GM10248 (cell line): ENCODE measurements around the gene EDEM2.

Source experiments
- CTCF ChIA-PET: fragments of 300-600 bp; sonication (Branson Sonifier 250); formaldehyde crosslinking; extraction: SDS; loops from one replicate; lab custom pipeline; 2021; ENCODE audit warnings: antibody characterized with exemption; lab: Yijun Ruan, JAX
- POLR2A ChIA-PET: fragments of 350-650 bp; sonication (Branson Sonifier 250); formaldehyde crosslinking; extraction: SDS; loops from one replicate; lab custom pipeline; 2020; ENCODE audit warnings: antibody characterized with exemption; lab: Yijun Ruan, JAX
- DNase-seq: peaks from one replicate; pipeline ENCODE4 v3.0.0; 2012; ENCODE audit errors: extremely low spot score
- TF ChIP-seq, protein P1 (sequence below): IDR thresholded peaks from 2 replicates; pipeline ENCODE4 v1.5.1; 2012; ENCODE audit warnings: mild to moderate bottlenecking, low read depth; ENCODE audit errors: extremely low read depth, missing control alignments, control extremely low read depth

EDEM2 gene

DNA sequence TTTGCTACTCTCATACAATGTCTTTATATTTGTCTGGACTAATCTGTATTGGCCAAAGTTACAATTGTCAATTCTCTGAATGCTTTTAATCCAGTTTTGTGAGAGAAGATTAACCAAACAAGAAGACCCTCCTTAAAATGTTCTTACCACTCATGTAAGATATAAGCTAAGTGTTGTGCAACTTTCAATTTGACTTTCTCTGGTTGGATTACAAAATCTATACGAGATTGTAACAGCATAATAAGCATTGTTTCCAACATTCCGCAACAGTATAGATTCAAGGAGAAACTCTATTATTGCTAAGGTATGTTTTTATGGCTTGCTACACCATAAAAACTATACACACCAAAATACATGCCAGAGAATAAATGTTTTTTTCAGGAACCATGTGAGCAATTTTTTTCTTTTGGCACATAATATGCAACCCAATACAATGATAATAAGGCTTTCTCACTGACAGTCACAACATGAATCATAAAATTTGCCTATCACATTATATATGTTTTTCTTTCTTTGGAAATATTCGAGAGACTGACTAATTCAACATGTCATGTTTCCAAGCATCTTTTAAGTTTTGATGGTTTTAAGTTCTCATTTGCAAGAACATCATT is 42.3 kb downstream of the EDEM2 start:
- POLR2A ChIA-PET = no interaction called here
- DNase-seq = no peak
- CTCF ChIA-PET = interaction anchor here (0.6 to 1.3 kb wide), 2 partner anchors 9 to 10 kb away, joined by 3 to 9 read pairs; no protein-coding TSS in a partner anchor

DNA sequence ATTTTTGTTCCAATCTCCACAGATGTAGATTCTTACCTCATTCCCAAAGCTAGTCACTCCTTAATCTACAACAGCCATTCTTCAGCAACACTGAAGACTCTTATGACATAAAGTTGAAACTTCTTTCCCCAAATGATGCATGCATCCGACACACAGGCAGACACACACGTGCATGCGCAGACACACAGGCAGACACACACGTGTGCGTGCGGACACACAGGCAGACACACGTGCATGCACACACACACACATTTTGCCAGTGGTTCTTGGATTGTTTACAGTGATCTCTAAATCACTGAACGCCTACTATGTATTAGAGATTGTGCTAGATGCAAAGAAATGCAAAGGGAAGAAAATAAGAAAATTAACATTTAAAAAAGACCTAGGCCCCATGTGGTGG is 45.5 kb downstream of the EDEM2 start:
- DNase-seq = no peak
- TF ChIP-seq, protein P1, sequence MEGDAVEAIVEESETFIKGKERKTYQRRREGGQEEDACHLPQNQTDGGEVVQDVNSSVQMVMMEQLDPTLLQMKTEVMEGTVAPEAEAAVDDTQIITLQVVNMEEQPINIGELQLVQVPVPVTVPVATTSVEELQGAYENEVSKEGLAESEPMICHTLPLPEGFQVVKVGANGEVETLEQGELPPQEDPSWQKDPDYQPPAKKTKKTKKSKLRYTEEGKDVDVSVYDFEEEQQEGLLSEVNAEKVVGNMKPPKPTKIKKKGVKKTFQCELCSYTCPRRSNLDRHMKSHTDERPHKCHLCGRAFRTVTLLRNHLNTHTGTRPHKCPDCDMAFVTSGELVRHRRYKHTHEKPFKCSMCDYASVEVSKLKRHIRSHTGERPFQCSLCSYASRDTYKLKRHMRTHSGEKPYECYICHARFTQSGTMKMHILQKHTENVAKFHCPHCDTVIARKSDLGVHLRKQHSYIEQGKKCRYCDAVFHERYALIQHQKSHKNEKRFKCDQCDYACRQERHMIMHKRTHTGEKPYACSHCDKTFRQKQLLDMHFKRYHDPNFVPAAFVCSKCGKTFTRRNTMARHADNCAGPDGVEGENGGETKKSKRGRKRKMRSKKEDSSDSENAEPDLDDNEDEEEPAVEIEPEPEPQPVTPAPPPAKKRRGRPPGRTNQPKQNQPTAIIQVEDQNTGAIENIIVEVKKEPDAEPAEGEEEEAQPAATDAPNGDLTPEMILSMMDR = no peak
- ChIA-PET POLR2A (no interaction called here), CTCF (interaction anchor here (1.4 to 2.9 kb wide), 2 partner anchors 9 to 17 kb away, joined by 5 to 8 read pairs; partner anchors contain the start of gene TRPC4AP)

More for the DNA sequence above, 42.3 kb downstream of the EDEM2 start:
- TF ChIP-seq, protein P1 = no peak

GRCh38 chr20:35093267-35093884 is 53.8 kb downstream of the EDEM2 start:
- TF ChIP-seq, protein P1 = no peak
- no peak for DNase-seq
- CTCF ChIA-PET = interaction anchor here (1.2 to 5.8 kb wide), 11 partner anchors 9 to 918 kb away, joined by 3 to 38 read pairs (median 5); partner anchors contain the start of gene EDEM2
- POLR2A ChIA-PET = interaction anchor here (1.5 kb wide), 1 partner anchor 217 kb away, joined by 5 read pairs; no protein-coding TSS in a partner anchor

DNA sequence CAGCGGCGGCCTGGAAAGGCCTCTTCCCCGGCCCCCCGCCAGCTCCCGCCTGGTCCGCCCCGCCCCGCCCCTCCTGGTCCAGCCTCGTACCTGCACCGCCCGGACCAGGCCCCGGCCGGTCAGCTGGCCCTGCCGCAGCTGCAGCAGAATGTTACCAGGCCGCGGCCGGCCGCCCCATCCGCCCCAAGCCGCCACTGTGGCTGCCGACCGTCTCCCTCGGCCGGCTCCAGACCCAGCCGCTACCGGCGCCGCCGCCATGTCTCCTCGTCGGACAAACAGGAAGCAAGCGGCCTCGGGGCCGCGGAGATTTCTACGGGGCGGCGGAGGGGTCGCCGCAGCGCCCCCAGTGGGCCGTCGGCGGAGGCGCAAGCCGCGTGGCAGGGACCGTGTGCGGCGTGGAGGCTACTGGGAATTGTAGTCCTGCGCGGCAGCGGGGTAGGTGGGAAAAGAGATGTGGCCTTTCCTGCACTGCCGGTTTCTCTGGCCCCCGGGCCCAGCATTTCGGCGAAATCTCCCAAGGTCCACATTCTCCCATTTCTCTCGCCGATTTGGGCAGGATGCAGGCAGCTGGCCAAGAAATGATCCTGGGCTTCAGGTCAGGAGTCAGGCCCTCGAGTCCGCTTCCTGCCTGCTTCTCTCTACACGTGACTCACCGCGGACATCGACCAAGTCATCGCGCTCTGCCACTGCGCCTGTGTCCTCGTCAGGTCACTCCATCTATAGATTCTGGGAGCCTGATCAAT is 54.4 kb downstream of the EDEM2 start, which contains the start of gene TRPC4AP:
TRPC4AP (minus strand) TSS at position 284 of the 743 bp plus-strand sequence; CDS start at position 258, 26 bp downstream.
- POLR2A ChIA-PET = interaction anchor here (1.0 to 1.5 kb wide), 2 partner anchors 191 to 217 kb away, joined by 4 to 5 read pairs; no protein-coding TSS in a partner anchor
- CTCF ChIA-PET = interaction anchor here (0.7 to 3.2 kb wide), 17 partner anchors 9 to 917 kb away, joined by 3 to 15 read pairs (median 4); partner anchors contain the start of genes EDEM2 and GGT7
- DNase-seq = peak; percentile 92
- TF ChIP-seq, protein P1 = peak; percentile 95

- CTCF ChIA-PET = interaction anchor here (0.7 to 3.2 kb wide), 13 partner anchors 9 to 219 kb away, joined by 3 to 15 read pairs (median 4); partner anchors contain the start of genes EDEM2 and GGT7
- DNase-seq = no peak
- POLR2A ChIA-PET = interaction anchor here (1.0 to 1.5 kb wide), 2 partner anchors 192 to 216 kb away, joined by 4 to 5 read pairs; no protein-coding TSS in a partner anchor
- TF ChIP-seq, protein P1 = no peak
These were observed 55.2 kb downstream of the EDEM2 start for GRCh38 chr20:35091816-35092523.
